ENCODE results near the gene TAF4B. TPM values are rescaled to one million over a fixed set of nuclear protein-coding genes. Genes with fewer than 3 reads are reported as not detected.

The TAF4B gene
- total RNA-seq, 1 experiment from 2014 or later = 8.3 TPM

GRCh38 chr18:26418225-26418624 lies 192.0 kb downstream of the TAF4B start:
- intact Hi-C loops (cut with micrococcal nuclease) = no loop called here
- no peaks in the 10 kb centered on the region for H4K20me1 ChIP-seq (ENCODE audit: low read length)
- H3K9me3 ChIP-seq (ENCODE audit: low read length) = no peaks in the 10 kb centered on the region
- no peaks in the 10 kb centered on the region for H3K36me3 ChIP-seq (ENCODE audit: low read depth, low read length)
- DNase-seq (no peak), ATAC-seq (no peak)
- no peaks in the 10 kb centered on the region for H3K27me3 ChIP-seq (ENCODE audit: low read length)
- H2AFZ ChIP-seq (ENCODE audit: low read length) = no peak overlapping the region
- TF ChIP-seq EZH2 (IDR thresholded peaks at IDR 0.05; ENCODE audit: low read length, unreplicated experiment) (no peak), EZH2phosphoT487 (IDR thresholded peaks at IDR 0.05; ENCODE audit: borderline replicate concordance, low read length) (no peak), CTCF (conservative IDR thresholded peaks at IDR 0.05; ENCODE audit: low read depth, low read length) (no peak)
- H3K4me1 ChIP-seq (ENCODE audit: insufficient read depth, low read length) = no peaks in the 10 kb centered on the region
- ChIA-PET POLR2A (ENCODE audit: unreplicated experiment) (no interaction called here), CTCF (no interaction called here)
- H3K9ac ChIP-seq (ENCODE audit: low read length) = no peak overlapping the region
- H3K4me3 ChIP-seq (ENCODE audit: low read length) = no peak overlapping the region
- no peaks in the 10 kb centered on the region for H3K9me2 ChIP-seq (replicated peaks; ENCODE audit: low read length)
- H3K79me2 ChIP-seq (ENCODE audit: low read length) = no peaks in the 10 kb centered on the region
- no peak overlapping the region for H3K27ac ChIP-seq (ENCODE audit: low read length)
- no TSS peak for BruUV-seq (replicated peaks)
- H3F3A ChIP-seq (ENCODE audit: low read length, unreplicated experiment) = no peaks in the 10 kb centered on the region
- H3K4me2 ChIP-seq (ENCODE audit: low read length) = no peak overlapping the region

- BruUV-seq (replicated peaks) = no TSS peak
- intact Hi-C loops (cut with micrococcal nuclease) = no loop called here
- Histone ChIP-seq H3K9ac (ENCODE audit: low read length) (no peak overlapping the region), H3K4me3 (ENCODE audit: low read length) (no peak overlapping the region), H3K27me3 (ENCODE audit: low read length) (no peaks in the 10 kb centered on the region), H2AFZ (ENCODE audit: low read length) (no peak overlapping the region), H3K9me3 (ENCODE audit: low read length) (no peaks in the 10 kb centered on the region), H3K79me2 (ENCODE audit: low read length) (no peaks in the 10 kb centered on the region), H3K4me1 (ENCODE audit: insufficient read depth, low read length) (no peaks in the 10 kb centered on the region), H3K9me2 (replicated peaks; ENCODE audit: low read length) (no peaks in the 10 kb centered on the region), H3K36me3 (ENCODE audit: low read depth, low read length) (no peaks in the 10 kb centered on the region), H3K27ac (ENCODE audit: low read length) (no peak overlapping the region), H3K4me2 (ENCODE audit: low read length) (no peak overlapping the region), H4K20me1 (ENCODE audit: low read length) (no peaks in the 10 kb centered on the region), H3F3A (ENCODE audit: low read length, unreplicated experiment) (no peaks in the 10 kb centered on the region)
- no peak for DNase-seq
- POLR2A ChIA-PET (ENCODE audit: unreplicated experiment) = no interaction called here
- ATAC-seq = no peak
- no peak for TF ChIP-seq EZH2phosphoT487 (IDR thresholded peaks at IDR 0.05; ENCODE audit: borderline replicate concordance, low read length)
- TF ChIP-seq EZH2 (IDR thresholded peaks at IDR 0.05; ENCODE audit: low read length, unreplicated experiment) = no peak
- no peak for TF ChIP-seq CTCF (conservative IDR thresholded peaks at IDR 0.05; ENCODE audit: low read depth, low read length)
- CTCF ChIA-PET = no interaction called here
Measured at GRCh38 chr18:26419746-26420145, 193.5 kb downstream of the TAF4B start.

GRCh38 chr18:26421503-26421902 lies 195.3 kb downstream of the TAF4B start:
- ATAC-seq (no peak), DNase-seq (no peak)
- H3K4me1 ChIP-seq (ENCODE audit: insufficient read depth, low read length) = no peaks in the 10 kb centered on the region
- TF ChIP-seq EZH2phosphoT487 (IDR thresholded peaks at IDR 0.05; ENCODE audit: borderline replicate concordance, low read length) (no peak), CTCF (conservative IDR thresholded peaks at IDR 0.05; ENCODE audit: low read depth, low read length) (no peak), EZH2 (IDR thresholded peaks at IDR 0.05; ENCODE audit: low read length, unreplicated experiment) (no peak)
- CTCF ChIA-PET = no interaction called here
- H2AFZ ChIP-seq (ENCODE audit: low read length) = no peak overlapping the region
- no peaks in the 10 kb centered on the region for H3K27me3 ChIP-seq (ENCODE audit: low read length)
- no peaks in the 10 kb centered on the region for H4K20me1 ChIP-seq (ENCODE audit: low read length)
- H3K9ac ChIP-seq (ENCODE audit: low read length) = no peak overlapping the region
- H3K27ac ChIP-seq (ENCODE audit: low read length) = no peak overlapping the region
- H3K79me2 ChIP-seq (ENCODE audit: low read length) = no peaks in the 10 kb centered on the region
- H3K4me2 ChIP-seq (ENCODE audit: low read length) = no peak overlapping the region
- H3K9me3 ChIP-seq (ENCODE audit: low read length) = no peaks in the 10 kb centered on the region
- POLR2A ChIA-PET (ENCODE audit: unreplicated experiment) = no interaction called here
- intact Hi-C loops (cut with micrococcal nuclease) = no loop called here
- no peaks in the 10 kb centered on the region for H3F3A ChIP-seq (ENCODE audit: low read length, unreplicated experiment)
- BruUV-seq (replicated peaks) = no TSS peak
- H3K36me3 ChIP-seq (ENCODE audit: low read depth, low read length) = no peaks in the 10 kb centered on the region
- no peaks in the 10 kb centered on the region for H3K9me2 ChIP-seq (replicated peaks; ENCODE audit: low read length)
- H3K4me3 ChIP-seq (ENCODE audit: low read length) = no peak overlapping the region

Measured in PC-3 (cell line).